DMS 273 treated with DMSO at 0.1 percent for 48 hours (cell line): Measurements from ENCODE around the gene RPL29.

Experiments
- DNase-seq: peaks from one replicate; lab custom pipeline; 2025; lab: John Stamatoyannopoulos, UW

RPL29 gene

GRCh38 chr3:51982352-51982837, 13.3 kb downstream of the RPL29 start:
- DNase-seq = no peak

- DNase-seq = no peak
These were observed 15.4 kb downstream of the RPL29 start for GRCh38 chr3:51980253-51980652.

- DNase-seq = no peak
These were observed 17.6 kb downstream of the RPL29 start for GRCh38 chr3:51978143-51978502.

DNA sequence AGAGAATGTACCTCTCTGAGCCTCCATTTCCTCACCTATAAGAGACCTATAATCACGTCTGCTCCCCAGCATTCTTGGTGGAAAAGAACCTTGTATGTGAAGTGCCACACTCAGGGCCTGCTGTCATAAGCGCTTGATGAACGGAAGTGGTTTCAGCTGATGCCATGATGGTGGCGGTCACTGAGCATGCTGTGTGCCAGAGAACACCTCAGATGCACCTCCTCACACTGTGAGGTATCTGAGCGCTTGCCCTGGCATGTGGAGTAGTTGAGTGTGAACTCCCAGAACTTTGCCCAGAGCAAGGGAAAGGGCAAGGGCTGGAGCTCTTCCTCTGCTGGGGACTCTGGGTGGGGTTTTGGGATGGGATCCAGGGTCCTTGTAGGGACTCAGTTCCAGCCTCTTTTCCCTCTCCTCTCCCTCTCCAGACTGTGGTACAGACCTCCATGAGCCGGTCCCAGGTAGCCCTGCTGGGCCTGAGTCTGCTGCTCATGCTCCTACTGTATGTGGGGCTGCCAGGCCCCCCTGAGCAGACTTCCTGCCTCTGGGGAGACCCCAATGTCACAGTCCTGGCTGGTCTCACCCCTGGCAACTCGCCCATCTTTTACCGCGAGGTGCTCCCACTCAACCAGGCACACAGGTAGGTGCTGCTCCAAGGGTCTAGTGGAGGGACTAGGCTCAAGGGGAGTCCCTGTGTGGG, 18.1 kb downstream of the RPL29 start:
- DNase-seq = no peak

DNA sequence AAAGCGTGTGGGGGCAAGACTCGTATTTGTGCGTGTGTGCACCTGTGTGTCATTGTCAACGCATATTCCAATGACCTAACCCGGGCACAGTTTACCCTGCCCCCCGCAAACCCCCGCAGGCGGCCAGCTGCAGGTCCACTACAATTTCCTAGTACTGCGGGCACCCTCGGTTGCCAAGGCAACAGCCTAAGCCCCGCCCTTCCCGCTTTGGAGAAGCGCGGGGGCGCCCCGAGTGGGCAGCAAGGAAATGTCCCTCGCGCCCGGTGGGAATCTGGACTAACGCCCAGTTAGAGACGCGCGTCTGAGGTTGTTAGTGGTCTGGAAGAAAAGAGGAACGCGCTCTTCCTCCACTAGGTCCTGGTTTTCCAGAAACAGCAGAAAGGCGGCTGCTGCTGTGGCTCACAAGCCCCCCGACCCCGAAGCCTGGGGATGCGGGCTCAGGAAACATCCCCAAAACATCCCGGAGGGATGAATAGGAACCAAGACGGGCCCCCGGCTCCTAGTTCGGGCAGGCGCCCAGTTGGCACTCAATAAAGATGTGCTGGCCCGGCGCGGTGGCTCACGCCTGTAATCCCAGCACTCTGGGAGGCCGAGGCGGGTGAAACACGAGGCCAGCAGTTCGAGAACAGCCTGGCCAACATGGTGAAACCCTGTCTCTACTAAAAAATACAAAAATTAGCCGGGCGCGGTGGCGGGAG, 19.7 kb downstream of the RPL29 start:
- DNase-seq = no peak

DNA sequence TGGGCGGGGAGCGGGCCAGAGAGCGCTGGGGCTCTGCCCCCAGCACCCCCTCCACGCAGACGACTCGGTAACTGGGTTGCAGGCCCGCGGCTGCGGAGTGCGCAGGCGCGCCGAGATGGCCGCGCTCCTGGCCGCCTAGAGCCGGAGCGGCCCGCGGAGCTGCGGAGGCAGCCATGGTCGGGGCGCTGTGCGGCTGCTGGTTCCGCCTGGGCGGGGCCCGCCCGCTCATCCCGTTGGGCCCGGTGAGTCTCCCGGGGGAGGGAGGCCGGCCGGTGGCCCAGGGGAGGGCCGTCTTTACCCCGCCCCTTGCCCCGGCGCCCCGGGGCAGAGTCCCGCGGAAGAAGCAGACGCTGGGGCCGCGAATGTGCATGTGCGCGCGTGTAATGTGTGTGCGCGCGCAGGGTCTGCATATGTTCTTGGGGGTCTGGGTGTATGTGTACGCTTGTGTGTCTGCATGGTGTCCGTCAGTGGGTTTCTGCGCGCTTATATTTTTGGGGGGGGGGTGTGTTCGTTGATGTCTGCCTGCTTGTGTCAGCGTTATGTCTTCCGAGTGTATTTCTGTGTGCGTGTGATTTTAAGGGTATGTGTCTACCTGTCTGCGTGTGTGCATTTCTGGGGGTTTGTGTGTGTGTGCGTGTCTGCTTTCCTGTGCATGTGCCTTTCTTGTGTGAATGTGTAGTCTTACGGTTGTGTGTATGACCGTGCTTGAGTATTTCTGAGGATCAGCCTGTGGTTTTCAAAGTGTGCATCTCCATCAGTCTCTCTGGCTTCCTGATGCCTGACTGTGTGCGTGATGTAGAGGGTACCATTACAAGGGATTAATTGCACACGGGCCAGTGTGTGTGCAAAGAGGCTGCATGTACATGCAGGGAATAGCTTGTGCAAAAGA, 20.5 kb downstream of the RPL29 start, which contains the start of gene ABHD14A:
Gene ABHD14A, plus strand, starts transcription at position 102 of the 889 bp plus-strand sequence. Its CDS starts 72 bp downstream, at position 174.
- no peak for DNase-seq

- no peak for DNase-seq
These were observed 21.3 kb downstream of the RPL29 start for GRCh38 chr3:51974277-51974962.

DNA sequence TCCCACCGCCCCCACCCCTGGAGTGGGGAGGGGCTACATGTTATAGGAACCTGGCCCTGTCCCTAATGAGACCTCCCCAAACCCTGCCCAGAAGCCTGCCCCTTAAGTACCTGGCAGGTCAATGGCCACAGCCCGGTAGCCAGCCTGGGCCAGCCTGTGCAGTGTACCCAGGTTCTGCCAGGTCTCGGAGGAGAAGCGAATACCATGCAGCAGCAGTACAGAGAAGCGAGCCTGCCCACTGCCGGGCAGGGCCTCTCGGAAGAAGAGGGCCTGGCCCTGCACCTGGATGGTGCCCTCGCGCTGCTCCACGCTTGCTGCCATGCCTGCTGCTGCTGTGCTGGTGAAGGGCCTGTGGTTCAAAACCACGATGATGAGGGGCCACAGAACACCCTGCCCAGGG, 24.3 kb downstream of the RPL29 start:
- DNase-seq = no peak

DNA sequence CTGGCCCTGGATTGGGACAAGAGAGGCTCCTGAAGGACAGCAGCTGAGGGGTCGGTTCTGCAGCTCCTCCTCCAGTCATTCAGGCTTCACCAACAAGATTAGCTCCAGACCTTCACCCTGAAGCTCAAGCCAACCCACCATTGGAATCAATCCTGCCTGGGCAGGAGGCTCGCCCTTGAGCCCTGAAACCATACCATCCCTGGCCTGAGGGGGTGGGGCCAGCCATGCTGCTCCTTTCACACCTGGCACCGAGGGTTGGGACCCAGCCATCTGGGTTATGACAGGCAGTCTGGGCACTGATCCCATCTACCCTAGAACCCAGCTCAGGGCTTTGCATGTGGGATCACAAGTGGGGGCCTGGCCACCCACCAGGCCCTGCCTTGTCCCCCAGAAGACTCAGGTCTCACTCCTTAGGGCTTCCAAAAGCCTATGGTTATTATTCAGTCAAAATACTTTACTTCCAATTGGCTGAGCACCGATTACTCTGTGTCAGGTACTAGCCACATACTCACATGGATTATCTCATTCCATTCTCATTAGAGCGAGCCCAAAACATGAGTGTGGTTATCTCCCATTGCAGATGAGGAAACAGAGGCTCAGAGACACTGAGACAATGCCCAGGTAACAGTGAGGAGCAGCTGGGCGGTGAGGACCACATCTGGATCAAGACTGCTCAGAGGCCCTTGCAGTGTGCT, 24.9 kb downstream of the RPL29 start:
- no peak for DNase-seq

GRCh38 chr3:51969841-51970240, 25.9 kb downstream of the RPL29 start:
- no peak for DNase-seq

- DNase-seq = no peak
These were observed 26.6 kb downstream of the RPL29 start for GRCh38 chr3:51968883-51969678.

GRCh38 chr3:51968170-51968775, 27.4 kb downstream of the RPL29 start:
- peak; percentile 45 for DNase-seq

- DNase-seq = no peak
These were observed 28.1 kb downstream of the RPL29 start, which contains the start of gene PCBP4 for GRCh38 chr3:51967384-51968169. TSS of gene PCBP4 (minus strand) at chr3:51967454. CDS start at chr3:51961240, 6,214 bp downstream.

- no peak for DNase-seq
These were observed 28.7 kb downstream of the RPL29 start for GRCh38 chr3:51966922-51967383.

DNA sequence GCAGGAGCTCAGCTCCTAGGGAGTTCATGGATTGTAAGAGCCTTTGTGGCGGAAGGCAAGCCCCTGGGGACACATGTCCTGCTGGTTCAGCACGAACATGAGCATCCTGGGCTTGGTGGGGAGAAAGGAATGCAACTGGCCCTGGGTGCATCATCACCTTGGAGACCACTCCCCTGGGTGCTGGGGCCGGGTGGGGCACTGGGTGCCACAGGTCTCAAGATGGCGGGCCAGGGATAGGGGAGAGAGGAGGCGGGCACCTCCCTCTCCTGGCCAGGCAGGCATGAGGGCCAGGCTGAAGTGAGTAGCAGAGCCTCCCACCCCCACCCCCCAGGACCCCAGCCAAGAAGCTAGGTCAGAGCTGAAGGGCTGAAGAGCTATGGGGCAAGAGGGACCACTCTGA, 29.2 kb downstream of the RPL29 start:
- DNase-seq = no peak

GRCh38 chr3:51966016-51966415, 29.7 kb downstream of the RPL29 start:
- DNase-seq = no peak

DNA sequence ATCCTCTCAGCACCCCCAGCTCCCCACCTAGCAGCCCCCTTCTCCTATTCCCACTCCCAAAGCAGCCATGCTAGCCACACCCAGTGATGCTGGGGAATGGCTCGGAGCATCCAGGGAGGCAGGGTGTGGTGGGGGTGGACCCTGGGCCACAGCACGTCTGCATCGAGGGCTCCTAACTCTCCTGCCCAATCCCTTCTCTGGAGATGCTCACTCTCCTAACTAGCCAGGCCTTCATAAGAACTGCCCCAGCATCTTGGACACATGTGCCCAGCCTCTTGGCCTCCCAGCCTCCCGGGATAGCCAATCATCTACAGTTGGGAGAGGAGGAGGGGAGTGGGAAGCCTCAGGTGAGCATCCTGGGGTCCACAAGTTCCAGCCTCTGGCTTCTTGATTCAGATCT, 31.2 kb downstream of the RPL29 start:
- DNase-seq = no peak

DNA sequence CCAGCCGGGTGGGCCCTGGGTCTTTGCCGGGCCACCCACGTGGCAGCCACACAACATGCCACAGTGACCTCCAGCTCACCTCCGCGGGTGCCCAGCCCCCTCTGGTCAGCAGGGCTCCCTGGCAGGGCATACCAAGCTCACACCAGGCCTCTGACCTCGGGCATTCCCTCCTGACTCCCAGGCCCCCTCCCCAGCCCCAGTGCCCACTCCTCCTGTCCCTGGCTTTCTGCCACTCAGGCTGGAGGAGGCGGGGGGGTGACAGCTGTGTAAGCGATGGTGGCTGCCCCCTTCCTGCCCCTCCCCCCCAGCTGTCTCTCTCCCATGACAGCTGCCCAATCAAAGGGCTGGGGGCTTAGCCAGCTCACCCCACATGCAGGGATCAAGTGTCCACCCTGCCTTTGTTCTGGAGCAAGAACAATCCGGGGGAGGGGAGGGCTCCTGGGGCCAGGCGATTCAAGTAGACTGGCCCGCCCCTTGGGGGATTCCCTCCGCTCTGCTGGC, 31.7 kb downstream of the RPL29 start:
- no peak for DNase-seq
